HL-60 (cell line): ENCODE results near the gene TASP1.
"Not testable (repeated sequence)": the region's sequence is repeated elsewhere in the genome, so short reads cannot be mapped to it uniquely, and the experiment has no call there.

ENCODE experiments used
- DNase-seq, 2 experiments: peaks; one replicate each; pipeline ENCODE4 v3.0.0-alpha.2; 2010 to 2020; ENCODE audit warnings: low read depth in 1 of 2, low spot score in 1 of 2
- H3K27ac ChIP-seq: fragments of 250-450 bp; sonication (Bioruptor Pico); replicated peaks from 2 replicates; pipeline ENCODE4 v1.5.1; 2020; ENCODE audit warnings: mild to moderate bottlenecking, moderate library complexity
- H3K27me3 ChIP-seq: fragments of 250-450 bp; sonication (Bioruptor Pico); 2 replicates; pipeline ENCODE4 v1.5.1; 2021; ENCODE audit warnings: mild to moderate bottlenecking, moderate library complexity; ENCODE audit not compliant: insufficient read depth, poor library complexity, severe bottlenecking
- H3K4me3 ChIP-seq: replicated peaks from 2 replicates; pipeline ENCODE4 v1.5.1; 2011; ENCODE audit warnings: mild to moderate bottlenecking, control low read depth, low read length; ENCODE audit not compliant: insufficient read depth
- GABPA ChIP-seq: IDR thresholded peaks from 2 replicates; pipeline ENCODE4 v1.6.1; 2012; ENCODE audit warnings: low read depth
- POLR2AphosphoS5 ChIP-seq: IDR thresholded peaks from 2 replicates; pipeline ENCODE4 v1.6.1; 2012; ENCODE audit warnings: low read depth
- SPI1 ChIP-seq: IDR thresholded peaks from 2 replicates; pipeline ENCODE4 v1.6.1; 2012; ENCODE audit warnings: low read depth, mild to moderate bottlenecking, borderline replicate concordance
- TF ChIP-seq, protein P1 (sequence below): IDR thresholded peaks from 2 replicates; pipeline ENCODE4 v1.6.1; 2012; ENCODE audit warnings: low read depth; ENCODE audit not compliant: insufficient replicate concordance
- TF ChIP-seq, protein P2 (sequence below): IDR thresholded peaks from one replicate; pipeline ENCODE4 v1.5.1; 2011; ENCODE audit warnings: low read length, control low read depth, inconsistent platforms; ENCODE audit not compliant: insufficient read depth

The TASP1 gene

DNA sequence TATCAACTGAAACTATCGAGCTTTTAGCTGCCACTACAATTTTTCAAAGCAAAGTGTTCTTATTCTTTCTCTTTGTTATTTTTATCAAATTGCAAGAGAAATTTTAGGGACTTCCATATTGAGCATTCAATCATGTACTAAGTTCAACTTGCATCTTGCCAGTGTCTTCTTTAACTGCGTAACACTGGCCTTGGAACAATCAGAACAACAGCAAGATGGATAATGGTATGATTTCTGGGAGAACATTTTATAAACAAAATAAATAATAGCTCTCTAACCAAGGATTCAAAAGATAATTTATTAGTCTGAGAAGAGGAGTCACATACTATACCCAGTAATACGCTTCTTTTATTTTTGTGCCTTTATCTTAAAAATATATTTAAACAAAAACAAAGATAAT, 249.6 kb downstream of the TASP1 start:
- no peak overlapping the region for H3K27ac ChIP-seq
- TF ChIP-seq, protein P1, sequence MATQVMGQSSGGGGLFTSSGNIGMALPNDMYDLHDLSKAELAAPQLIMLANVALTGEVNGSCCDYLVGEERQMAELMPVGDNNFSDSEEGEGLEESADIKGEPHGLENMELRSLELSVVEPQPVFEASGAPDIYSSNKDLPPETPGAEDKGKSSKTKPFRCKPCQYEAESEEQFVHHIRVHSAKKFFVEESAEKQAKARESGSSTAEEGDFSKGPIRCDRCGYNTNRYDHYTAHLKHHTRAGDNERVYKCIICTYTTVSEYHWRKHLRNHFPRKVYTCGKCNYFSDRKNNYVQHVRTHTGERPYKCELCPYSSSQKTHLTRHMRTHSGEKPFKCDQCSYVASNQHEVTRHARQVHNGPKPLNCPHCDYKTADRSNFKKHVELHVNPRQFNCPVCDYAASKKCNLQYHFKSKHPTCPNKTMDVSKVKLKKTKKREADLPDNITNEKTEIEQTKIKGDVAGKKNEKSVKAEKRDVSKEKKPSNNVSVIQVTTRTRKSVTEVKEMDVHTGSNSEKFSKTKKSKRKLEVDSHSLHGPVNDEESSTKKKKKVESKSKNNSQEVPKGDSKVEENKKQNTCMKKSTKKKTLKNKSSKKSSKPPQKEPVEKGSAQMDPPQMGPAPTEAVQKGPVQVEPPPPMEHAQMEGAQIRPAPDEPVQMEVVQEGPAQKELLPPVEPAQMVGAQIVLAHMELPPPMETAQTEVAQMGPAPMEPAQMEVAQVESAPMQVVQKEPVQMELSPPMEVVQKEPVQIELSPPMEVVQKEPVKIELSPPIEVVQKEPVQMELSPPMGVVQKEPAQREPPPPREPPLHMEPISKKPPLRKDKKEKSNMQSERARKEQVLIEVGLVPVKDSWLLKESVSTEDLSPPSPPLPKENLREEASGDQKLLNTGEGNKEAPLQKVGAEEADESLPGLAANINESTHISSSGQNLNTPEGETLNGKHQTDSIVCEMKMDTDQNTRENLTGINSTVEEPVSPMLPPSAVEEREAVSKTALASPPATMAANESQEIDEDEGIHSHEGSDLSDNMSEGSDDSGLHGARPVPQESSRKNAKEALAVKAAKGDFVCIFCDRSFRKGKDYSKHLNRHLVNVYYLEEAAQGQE = no peak
- no peak for TF ChIP-seq POLR2AphosphoS5
- TF ChIP-seq, protein P2, sequence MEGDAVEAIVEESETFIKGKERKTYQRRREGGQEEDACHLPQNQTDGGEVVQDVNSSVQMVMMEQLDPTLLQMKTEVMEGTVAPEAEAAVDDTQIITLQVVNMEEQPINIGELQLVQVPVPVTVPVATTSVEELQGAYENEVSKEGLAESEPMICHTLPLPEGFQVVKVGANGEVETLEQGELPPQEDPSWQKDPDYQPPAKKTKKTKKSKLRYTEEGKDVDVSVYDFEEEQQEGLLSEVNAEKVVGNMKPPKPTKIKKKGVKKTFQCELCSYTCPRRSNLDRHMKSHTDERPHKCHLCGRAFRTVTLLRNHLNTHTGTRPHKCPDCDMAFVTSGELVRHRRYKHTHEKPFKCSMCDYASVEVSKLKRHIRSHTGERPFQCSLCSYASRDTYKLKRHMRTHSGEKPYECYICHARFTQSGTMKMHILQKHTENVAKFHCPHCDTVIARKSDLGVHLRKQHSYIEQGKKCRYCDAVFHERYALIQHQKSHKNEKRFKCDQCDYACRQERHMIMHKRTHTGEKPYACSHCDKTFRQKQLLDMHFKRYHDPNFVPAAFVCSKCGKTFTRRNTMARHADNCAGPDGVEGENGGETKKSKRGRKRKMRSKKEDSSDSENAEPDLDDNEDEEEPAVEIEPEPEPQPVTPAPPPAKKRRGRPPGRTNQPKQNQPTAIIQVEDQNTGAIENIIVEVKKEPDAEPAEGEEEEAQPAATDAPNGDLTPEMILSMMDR = no peak
- no peak for TF ChIP-seq GABPA
- no peak for TF ChIP-seq SPI1
- no peak for DNase-seq
- no peak overlapping the region for H3K4me3 ChIP-seq
- no peaks in the 10 kb centered on the region for H3K27me3 ChIP-seq

DNA sequence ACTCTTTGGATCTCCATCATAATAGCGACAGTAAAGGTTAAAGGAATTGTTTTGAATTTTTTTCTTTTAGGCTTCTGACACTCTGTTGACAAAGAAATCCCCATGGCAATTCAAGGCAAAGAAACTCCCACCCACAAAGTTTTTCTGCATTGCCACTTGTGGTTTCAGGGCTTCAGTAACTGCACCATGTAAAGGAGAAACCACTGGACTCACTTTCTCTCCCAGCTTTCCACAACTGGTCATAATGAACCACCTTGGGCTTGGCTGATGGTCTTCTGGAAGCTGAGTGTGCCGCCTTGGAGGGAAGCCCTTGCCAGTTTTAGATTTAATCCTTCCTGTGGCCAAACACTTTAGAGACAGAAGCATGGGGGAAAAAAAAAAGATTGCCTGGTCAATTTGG, 254.6 kb downstream of the TASP1 start:
- TF ChIP-seq POLR2AphosphoS5 (no peak), GABPA (no peak), SPI1 (no peak)
- TF ChIP-seq, protein P2 = no peak
- TF ChIP-seq, protein P1 = no peak
- H3K4me3 ChIP-seq = no peak overlapping the region
- H3K27ac ChIP-seq = no peak overlapping the region
- no peaks in the 10 kb centered on the region for H3K27me3 ChIP-seq
- no peak for DNase-seq

DNA sequence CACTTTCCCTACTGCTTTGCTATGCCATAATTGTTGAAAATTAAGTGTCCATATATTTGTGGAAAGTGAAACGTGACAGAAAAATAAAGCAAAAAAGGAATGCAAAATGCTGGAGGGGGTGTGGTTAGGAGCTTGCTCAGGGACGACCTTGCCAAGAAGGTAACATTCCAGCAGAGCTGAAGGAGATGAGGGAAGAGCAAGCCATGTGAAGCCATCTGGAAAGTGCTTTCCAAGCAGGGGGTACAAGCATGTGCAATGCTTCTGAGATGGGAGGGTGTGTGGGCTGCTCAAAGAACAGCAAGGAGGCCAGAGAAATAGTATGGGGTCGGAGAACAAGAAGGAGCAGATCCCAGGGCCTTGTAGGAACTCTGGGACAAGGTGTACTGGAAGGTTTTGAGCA, 255.9 kb downstream of the TASP1 start:
- Histone ChIP-seq H3K27me3 (no peaks in the 10 kb centered on the region), H3K4me3 (no peak overlapping the region), H3K27ac (no peak overlapping the region)
- no peak for DNase-seq
- TF ChIP-seq POLR2AphosphoS5 (no peak), SPI1 (no peak), GABPA (no peak)
- TF ChIP-seq, protein P1 = no peak
- TF ChIP-seq, protein P2 = no peak

DNA sequence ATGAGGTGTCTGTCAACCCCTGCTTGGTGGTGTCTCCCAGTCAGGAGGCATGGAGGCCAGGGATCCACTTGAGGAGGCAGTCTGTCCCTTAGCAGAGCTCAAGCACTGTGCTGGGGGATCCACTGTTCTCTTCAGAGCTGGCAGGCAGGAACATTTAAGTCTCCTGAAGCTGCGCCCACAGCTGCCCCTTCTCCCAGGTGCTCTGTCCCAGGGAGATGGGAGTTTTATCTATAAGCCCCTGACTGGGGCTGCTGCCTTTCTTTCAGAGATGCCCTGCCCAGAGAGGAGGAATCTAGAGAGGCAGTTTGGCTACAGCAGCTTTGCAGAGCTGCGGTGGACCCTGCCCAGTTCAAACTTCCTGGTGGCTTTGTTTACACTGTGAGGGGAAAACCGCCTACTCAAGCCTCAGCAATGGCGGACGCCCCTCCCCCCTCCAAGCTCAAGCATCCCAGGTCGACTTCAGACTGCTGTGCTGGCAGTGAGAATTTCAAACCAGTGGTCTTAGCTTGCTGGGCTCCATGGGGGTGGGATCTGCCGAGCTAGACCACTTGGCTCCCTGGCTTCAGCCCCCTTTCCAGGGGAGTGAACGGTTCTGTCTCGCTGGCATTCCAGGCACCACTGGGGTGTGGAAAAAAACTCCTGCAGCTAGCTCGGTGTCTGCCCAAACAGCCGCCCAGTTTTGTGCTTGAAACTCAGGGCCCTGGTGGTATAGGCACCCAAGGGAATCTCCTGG, 258.1 kb downstream of the TASP1 start:
- H3K27me3 ChIP-seq, DNase-seq, H3K4me3 ChIP-seq, H3K27ac ChIP-seq: not testable (repeated sequence)
